ENCODE results near the gene ABCB1. TPM values are rescaled to one million over a fixed set of nuclear protein-coding genes. Genes with fewer than 3 reads are reported as not detected.
A peak's percentile ranks its signal among the peaks of the same experiment; 100 is the strongest.

Gene ABCB1
- total RNA-seq, 4 donors from 2014 or later = 43.7 to 394 (median 285) TPM

- H3K27me3 ChIP-seq = no peaks in the 10 kb centered on the region
- no peak overlapping the region for H3K4me3 ChIP-seq
Observed at GRCh38 chr7:87505557-87506245, 95.0 kb downstream of the ABCB1 start.

GRCh38 chr7:87505122-87505521 is 95.6 kb downstream of the ABCB1 start:
- no peaks in the 10 kb centered on the region for H3K27me3 ChIP-seq
- H3K36me3 ChIP-seq = peaks cover 0 to 56% (median 0%) of the 10 kb centered on the region in 3 donors
- H3K4me3 ChIP-seq = no peak overlapping the region
- H3K27ac ChIP-seq = no peak overlapping the region
- TF ChIP-seq CTCF (IDR thresholded peaks at IDR 0.05) (no peak), POLR2A (IDR thresholded peaks at IDR 0.05) (no peak)
- no peak for DNase-seq
- no peaks in the 10 kb centered on the region for H3K9me3 ChIP-seq
- H3K4me1 ChIP-seq = no peaks in the 10 kb centered on the region

More at GRCh38 chr7:87505557-87506245, 95.0 kb downstream of the ABCB1 start:
- H3K9me3 ChIP-seq = no peaks in the 10 kb centered on the region
- H3K36me3 ChIP-seq = peaks cover 0 to 62% (median 0%) of the 10 kb centered on the region in 3 donors
- DNase-seq = no peak
- H3K4me1 ChIP-seq = no peaks in the 10 kb centered on the region
- TF ChIP-seq CTCF (IDR thresholded peaks at IDR 0.05) = no peak
- no peak for TF ChIP-seq POLR2A (IDR thresholded peaks at IDR 0.05)
- H3K27ac ChIP-seq = no peak overlapping the region

- H3K27me3 ChIP-seq = no peaks in the 10 kb centered on the region
- no peak for TF ChIP-seq POLR2A (IDR thresholded peaks at IDR 0.05)
- TF ChIP-seq CTCF (IDR thresholded peaks at IDR 0.05) = no peak
- H3K4me3 ChIP-seq = no peak overlapping the region
- no peak overlapping the region for H3K27ac ChIP-seq
- no peaks in the 10 kb centered on the region for H3K4me1 ChIP-seq
- no peak for DNase-seq
- H3K9me3 ChIP-seq = no peaks in the 10 kb centered on the region
- H3K36me3 ChIP-seq = peaks cover 0 to 9% (median 0%) of the 10 kb centered on the region in 3 donors
Observed at GRCh38 chr7:87499494-87499893, 101.2 kb downstream of the ABCB1 start.

- Histone ChIP-seq H3K4me3 (no peak overlapping the region), H3K9me3 (no peaks in the 10 kb centered on the region), H3K27ac (no peak overlapping the region), H3K4me1 (no peaks in the 10 kb centered on the region), H3K36me3 (peaks cover 0 to 5% (median 0%) of the 10 kb centered on the region in 3 donors), H3K27me3 (no peaks in the 10 kb centered on the region)
- DNase-seq = peak in 2 of 3 donors; percentile 42 to 49
- TF ChIP-seq CTCF (IDR thresholded peaks at IDR 0.05) (no peak), POLR2A (IDR thresholded peaks at IDR 0.05) (no peak)
Observed at GRCh38 chr7:87498893-87499292, 101.8 kb downstream of the ABCB1 start.

GRCh38 chr7:87497482-87497881 is 103.2 kb downstream of the ABCB1 start:
- no peaks in the 10 kb centered on the region for H3K27me3 ChIP-seq
- DNase-seq = no peak
- no peak for TF ChIP-seq POLR2A (IDR thresholded peaks at IDR 0.05)
- no peak for TF ChIP-seq CTCF (IDR thresholded peaks at IDR 0.05)

More at GRCh38 chr7:87497482-87497881, 103.2 kb downstream of the ABCB1 start:
- no peak overlapping the region for H3K27ac ChIP-seq
- H3K9me3 ChIP-seq = no peaks in the 10 kb centered on the region
- H3K4me3 ChIP-seq = no peak overlapping the region
- H3K36me3 ChIP-seq = peaks cover 0 to 5% (median 0%) of the 10 kb centered on the region in 3 donors
- H3K4me1 ChIP-seq = no peaks in the 10 kb centered on the region

Data from Peyer's patch (tissue), 4 donors.